Measurements from ENCODE around the gene ABCD1.
A peak's percentile ranks its signal among the peaks of the same experiment; 100 is the strongest.

Gene ABCD1

GRCh38 chrX:153688911-153689590, 35.6 kb upstream of the ABCD1 start (continued):
- TF ChIP-seq, protein P1, sequence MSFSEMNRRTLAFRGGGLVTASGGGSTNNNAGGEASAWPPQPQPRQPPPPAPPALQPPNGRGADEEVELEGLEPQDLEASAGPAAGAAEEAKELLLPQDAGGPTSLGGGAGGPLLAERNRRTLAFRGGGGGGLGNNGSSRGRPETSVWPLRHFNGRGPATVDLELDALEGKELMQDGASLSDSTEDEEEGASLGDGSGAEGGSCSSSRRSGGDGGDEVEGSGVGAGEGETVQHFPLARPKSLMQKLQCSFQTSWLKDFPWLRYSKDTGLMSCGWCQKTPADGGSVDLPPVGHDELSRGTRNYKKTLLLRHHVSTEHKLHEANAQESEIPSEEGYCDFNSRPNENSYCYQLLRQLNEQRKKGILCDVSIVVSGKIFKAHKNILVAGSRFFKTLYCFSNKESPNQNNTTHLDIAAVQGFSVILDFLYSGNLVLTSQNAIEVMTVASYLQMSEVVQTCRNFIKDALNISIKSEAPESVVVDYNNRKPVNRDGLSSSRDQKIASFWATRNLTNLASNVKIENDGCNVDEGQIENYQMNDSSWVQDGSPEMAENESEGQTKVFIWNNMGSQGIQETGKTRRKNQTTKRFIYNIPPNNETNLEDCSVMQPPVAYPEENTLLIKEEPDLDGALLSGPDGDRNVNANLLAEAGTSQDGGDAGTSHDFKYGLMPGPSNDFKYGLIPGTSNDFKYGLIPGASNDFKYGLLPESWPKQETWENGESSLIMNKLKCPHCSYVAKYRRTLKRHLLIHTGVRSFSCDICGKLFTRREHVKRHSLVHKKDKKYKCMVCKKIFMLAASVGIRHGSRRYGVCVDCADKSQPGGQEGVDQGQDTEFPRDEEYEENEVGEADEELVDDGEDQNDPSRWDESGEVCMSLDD (tag by site-specific recombination; IDR thresholded peaks at IDR 0.05): no peak
- TF ChIP-seq ZNF221 (tag by site-specific recombination; IDR thresholded peaks at IDR 0.05; ENCODE audit: borderline replicate concordance) (no peak), ZNF223 (tag by site-specific recombination; IDR thresholded peaks at IDR 0.05) (no peak), ZNF433 (tag by site-specific recombination; IDR thresholded peaks at IDR 0.05; ENCODE audit: low read depth) (no peak), KLF16 (tag by site-specific recombination; IDR thresholded peaks at IDR 0.05) (no peak), ZNF830 (tag by site-specific recombination; IDR thresholded peaks at IDR 0.05; ENCODE audit: low read depth) (no peak), ZNF324 (tag by site-specific recombination; IDR thresholded peaks at IDR 0.05) (no peak), TRIM28 (IDR thresholded peaks at IDR 0.05; ENCODE audit: borderline replicate concordance, low read length) (no peak), ZNF621 (tag by site-specific recombination; IDR thresholded peaks at IDR 0.05) (no peak), ZNF112 (tag by site-specific recombination; IDR thresholded peaks at IDR 0.05) (no peak), ZNF707 (tag by site-specific recombination; IDR thresholded peaks at IDR 0.05) (no peak), YY1 (tag by site-specific recombination; IDR thresholded peaks at IDR 0.05) (no peak), ZNF530 (tag by site-specific recombination; IDR thresholded peaks at IDR 0.05; ENCODE audit: low read depth) (no peak), ZNF202 (tag by site-specific recombination; IDR thresholded peaks at IDR 0.05; ENCODE audit: borderline replicate concordance) (no peak), ZNF610 (tag by site-specific recombination; IDR thresholded peaks at IDR 0.05; ENCODE audit: borderline replicate concordance) (no peak), ZNF544 (tag by site-specific recombination; IDR thresholded peaks at IDR 0.05) (no peak), SP3 (tag by site-specific recombination; IDR thresholded peaks at IDR 0.05) (peak; percentile 33; the same call in 1 of the 2 replicates), ZNF341 (tag by site-specific recombination; IDR thresholded peaks at IDR 0.05; ENCODE audit: low read depth) (no peak), AEBP2 (tag by site-specific recombination; IDR thresholded peaks at IDR 0.05; ENCODE audit: borderline replicate concordance) (no peak), ZFP37 (tag by site-specific recombination; IDR thresholded peaks at IDR 0.05) (no peak), MYNN (tag by site-specific recombination; IDR thresholded peaks at IDR 0.05; ENCODE audit: borderline replicate concordance) (no peak), ZNF747 (tag by site-specific recombination; IDR thresholded peaks at IDR 0.05) (no peak), ZNF311 (tag by site-specific recombination; IDR thresholded peaks at IDR 0.05; ENCODE audit: borderline replicate concordance) (no peak), PRDM1 (tag by site-specific recombination; IDR thresholded peaks at IDR 0.05) (no peak), HOXD13 (CRISPR knock-in tag; IDR thresholded peaks at IDR 0.05; ENCODE audit: borderline replicate concordance) (no peak), ZNF146 (tag by site-specific recombination; IDR thresholded peaks at IDR 0.05) (no peak), ZNF132 (tag by site-specific recombination; IDR thresholded peaks at IDR 0.05; ENCODE audit: borderline replicate concordance) (no peak)
- TF ChIP-seq, protein P2, sequence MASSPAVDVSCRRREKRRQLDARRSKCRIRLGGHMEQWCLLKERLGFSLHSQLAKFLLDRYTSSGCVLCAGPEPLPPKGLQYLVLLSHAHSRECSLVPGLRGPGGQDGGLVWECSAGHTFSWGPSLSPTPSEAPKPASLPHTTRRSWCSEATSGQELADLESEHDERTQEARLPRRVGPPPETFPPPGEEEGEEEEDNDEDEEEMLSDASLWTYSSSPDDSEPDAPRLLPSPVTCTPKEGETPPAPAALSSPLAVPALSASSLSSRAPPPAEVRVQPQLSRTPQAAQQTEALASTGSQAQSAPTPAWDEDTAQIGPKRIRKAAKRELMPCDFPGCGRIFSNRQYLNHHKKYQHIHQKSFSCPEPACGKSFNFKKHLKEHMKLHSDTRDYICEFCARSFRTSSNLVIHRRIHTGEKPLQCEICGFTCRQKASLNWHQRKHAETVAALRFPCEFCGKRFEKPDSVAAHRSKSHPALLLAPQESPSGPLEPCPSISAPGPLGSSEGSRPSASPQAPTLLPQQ (tag by site-specific recombination; IDR thresholded peaks at IDR 0.05): peak; percentile 79
- TF ChIP-seq, protein P3, sequence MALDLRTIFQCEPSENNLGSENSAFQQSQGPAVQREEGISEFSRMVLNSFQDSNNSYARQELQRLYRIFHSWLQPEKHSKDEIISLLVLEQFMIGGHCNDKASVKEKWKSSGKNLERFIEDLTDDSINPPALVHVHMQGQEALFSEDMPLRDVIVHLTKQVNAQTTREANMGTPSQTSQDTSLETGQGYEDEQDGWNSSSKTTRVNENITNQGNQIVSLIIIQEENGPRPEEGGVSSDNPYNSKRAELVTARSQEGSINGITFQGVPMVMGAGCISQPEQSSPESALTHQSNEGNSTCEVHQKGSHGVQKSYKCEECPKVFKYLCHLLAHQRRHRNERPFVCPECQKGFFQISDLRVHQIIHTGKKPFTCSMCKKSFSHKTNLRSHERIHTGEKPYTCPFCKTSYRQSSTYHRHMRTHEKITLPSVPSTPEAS (tag by site-specific recombination; IDR thresholded peaks at IDR 0.05): peak; percentile 92
- TF ChIP-seq, protein P4, sequence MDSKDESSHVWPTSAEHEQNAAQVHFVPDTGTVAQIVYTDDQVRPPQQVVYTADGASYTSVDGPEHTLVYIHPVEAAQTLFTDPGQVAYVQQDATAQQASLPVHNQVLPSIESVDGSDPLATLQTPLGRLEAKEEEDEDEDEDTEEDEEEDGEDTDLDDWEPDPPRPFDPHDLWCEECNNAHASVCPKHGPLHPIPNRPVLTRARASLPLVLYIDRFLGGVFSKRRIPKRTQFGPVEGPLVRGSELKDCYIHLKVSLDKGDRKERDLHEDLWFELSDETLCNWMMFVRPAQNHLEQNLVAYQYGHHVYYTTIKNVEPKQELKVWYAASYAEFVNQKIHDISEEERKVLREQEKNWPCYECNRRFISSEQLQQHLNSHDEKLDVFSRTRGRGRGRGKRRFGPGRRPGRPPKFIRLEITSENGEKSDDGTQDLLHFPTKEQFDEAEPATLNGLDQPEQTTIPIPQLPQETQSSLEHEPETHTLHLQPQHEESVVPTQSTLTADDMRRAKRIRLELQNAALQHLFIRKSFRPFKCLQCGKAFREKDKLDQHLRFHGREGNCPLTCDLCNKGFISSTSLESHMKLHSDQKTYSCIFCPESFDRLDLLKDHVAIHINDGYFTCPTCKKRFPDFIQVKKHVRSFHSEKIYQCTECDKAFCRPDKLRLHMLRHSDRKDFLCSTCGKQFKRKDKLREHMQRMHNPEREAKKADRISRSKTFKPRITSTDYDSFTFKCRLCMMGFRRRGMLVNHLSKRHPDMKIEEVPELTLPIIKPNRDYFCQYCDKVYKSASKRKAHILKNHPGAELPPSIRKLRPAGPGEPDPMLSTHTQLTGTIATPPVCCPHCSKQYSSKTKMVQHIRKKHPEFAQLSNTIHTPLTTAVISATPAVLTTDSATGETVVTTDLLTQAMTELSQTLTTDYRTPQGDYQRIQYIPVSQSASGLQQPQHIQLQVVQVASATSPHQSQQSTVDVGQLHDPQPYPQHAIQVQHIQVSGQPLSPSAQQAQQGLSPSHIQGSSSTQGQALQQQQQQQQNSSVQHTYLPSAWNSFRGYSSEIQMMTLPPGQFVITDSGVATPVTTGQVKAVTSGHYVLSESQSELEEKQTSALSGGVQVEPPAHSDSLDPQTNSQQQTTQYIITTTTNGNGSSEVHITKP (tag by site-specific recombination; IDR thresholded peaks at IDR 0.05): no peak

Measured in HEK293 (cell line).